ENCODE data around the gene ZMIZ1. TPM values are rescaled to one million over a fixed set of nuclear protein-coding genes. Genes with fewer than 3 reads are reported as not detected.
A peak's percentile ranks its signal among the peaks of the same experiment; 100 is the strongest.

ZMIZ1 gene
- total RNA-seq, 1 experiment from 2014 or later: 22.4 TPM

DNA sequence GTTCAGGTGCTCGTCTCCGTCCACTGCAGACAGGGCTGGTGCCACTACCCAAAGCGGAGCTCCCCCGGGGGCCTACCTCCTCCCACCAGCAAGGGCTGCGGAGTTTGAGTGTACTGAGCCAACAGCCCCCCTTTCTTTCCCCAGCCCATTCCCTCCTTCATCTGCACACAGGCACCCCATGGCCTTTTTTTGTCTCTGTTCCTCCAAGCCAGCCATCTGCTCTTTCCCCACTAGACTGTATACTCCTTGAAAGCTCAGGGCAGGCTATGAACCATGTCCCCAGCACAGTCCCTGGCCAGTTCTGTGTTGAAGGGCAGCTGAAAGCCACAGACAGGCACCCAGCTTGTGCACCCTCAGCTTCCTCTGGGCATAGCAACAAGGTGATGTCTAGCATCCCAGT, 99.4 kb downstream of the ZMIZ1 start:
- peaks cover 85% of the 10 kb centered on the region for H3K36me3 ChIP-seq
- H3K4me3 ChIP-seq: no peak overlapping the region
- no peaks in the 10 kb centered on the region for H3K9me3 ChIP-seq
- no peaks in the 10 kb centered on the region for H3K27me3 ChIP-seq
- DNase-seq: no peak

DNA sequence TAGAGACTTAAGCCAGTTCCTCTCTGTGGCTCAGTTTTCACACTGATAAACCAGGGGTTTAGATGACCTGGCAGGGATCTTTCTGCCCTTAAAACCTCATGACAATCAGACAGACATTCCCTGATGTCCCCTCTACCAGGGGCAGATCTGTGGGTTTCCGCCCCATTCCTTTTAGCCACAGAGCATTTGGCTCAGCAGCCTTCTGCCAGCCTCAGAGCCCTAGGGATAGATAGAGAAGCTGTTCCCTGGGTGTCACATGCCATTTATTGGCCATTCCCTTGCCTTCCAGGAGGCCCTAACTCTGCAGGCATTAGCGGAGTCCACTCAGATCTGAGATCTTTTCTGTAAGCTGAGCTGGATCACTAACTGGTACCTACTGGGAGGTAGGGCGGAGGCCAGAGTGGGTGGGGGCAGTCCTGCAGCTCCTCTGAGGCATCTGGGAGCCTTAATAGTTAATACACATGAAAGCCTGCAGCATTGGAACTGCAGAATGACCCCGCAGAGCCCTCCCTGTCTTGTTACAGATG, 101.5 kb downstream of the ZMIZ1 start:
- H3K9me3 ChIP-seq: no peaks in the 10 kb centered on the region
- H3K4me3 ChIP-seq: no peak overlapping the region
- no peak for DNase-seq
- H3K36me3 ChIP-seq: peaks cover 83% of the 10 kb centered on the region
- no peaks in the 10 kb centered on the region for H3K27me3 ChIP-seq

DNA sequence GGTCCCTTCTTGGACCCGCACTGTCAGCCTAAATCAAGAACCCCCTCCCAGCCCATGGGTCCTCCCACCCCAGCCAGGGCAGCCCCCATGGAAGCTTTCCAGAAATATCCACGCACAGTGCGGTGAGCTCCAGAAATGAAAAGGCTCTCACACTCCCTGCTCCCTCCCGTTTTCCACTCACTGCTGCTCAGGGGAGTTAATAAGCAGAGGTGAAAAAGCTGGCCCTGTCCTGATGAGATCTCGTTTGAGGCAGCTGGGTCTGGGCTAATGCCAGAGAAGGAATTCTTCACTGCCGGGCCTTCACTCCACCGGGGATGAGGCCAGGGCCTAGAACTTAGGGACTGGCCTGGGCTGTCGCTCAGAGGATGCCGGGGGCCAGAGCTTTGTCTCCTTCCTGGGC, 102.2 kb downstream of the ZMIZ1 start:
- peaks cover 80% of the 10 kb centered on the region for H3K36me3 ChIP-seq
- no peaks in the 10 kb centered on the region for H3K27me3 ChIP-seq
- H3K9me3 ChIP-seq: no peaks in the 10 kb centered on the region
- no peak overlapping the region for H3K4me3 ChIP-seq
- DNase-seq: no peak

DNA sequence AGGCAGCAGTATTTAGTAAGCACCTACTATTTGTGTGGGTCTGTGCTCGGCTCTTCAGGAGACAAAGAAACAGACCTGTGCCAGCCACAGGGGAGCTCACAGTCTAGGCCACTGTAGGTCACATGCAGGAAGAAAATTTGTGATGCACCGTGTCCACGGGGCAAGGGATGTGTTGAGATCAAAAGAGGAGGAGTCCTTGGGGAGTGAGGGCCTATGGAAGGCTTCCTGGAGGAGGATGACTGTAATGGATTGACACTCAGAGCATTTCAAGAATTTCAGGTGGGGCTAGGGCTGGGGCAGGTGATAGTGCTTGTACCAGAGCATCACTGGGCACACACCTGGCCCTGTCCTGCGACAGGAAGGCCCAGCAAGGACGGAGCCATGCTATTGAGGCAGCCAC, 102.7 kb downstream of the ZMIZ1 start:
- no peak for DNase-seq
- H3K4me3 ChIP-seq: no peak overlapping the region
- no peaks in the 10 kb centered on the region for H3K27me3 ChIP-seq
- peaks cover 80% of the 10 kb centered on the region for H3K36me3 ChIP-seq
- no peaks in the 10 kb centered on the region for H3K9me3 ChIP-seq

DNA sequence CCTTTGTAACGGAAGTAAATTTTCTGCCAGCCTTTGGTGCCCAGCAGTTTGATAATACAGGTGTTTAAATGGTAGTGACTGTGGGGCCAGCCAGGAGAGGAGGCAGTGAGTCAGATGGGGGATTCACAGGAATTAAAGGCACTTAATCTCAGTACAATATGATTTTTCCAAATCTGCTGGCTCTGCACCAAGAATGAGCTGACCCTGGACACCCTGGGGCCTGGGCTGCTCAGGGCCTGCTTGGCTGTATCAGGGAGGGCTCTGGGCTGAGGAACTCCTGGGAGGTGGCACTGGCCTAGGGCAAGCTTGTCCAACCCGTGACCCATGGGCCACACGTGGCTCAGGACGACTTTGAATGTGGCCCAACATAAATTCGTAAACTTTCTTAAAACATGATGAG, 104.1 kb downstream of the ZMIZ1 start:
- H3K36me3 ChIP-seq: peaks cover 76% of the 10 kb centered on the region
- DNase-seq: no peak
- H3K4me3 ChIP-seq: no peak overlapping the region
- H3K27me3 ChIP-seq: no peaks in the 10 kb centered on the region
- H3K9me3 ChIP-seq: no peaks in the 10 kb centered on the region

DNA sequence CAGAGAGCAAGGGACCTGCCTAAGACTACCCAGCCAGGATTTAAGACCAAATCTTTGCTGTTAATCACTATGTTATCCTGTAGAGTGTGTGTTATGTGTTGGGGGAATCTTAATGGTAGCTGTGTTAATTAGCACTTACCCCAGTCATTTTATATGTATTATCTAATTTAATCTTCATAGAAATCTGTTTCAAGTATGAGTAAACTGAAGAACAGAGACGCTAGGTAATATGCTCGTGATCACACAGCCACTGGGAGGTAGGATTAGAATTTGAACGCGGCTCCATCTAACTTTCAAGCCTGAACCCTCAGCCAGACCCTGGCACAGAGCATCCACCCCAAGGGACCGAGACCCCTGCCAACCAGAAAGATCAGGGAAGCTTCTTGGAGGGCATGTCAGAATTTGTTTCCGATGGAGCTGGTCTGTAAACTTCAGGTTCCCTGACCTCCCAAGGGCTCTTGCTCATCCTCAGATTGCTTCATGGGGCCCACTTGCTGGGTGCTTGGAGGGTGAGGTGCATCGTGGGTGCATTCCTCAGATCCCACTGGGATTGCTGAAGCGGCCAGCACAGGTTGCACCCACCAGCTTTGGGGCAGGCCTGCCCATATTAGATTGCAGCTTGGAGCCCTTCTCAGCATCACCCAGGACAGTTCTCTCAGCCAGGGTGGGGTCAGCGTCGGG, 105.0 kb downstream of the ZMIZ1 start:
- Histone ChIP-seq H3K9me3 (no peaks in the 10 kb centered on the region), H3K36me3 (peaks cover 74% of the 10 kb centered on the region), H3K27me3 (no peaks in the 10 kb centered on the region), H3K4me3 (no peak overlapping the region)
- DNase-seq: no peak

DNA sequence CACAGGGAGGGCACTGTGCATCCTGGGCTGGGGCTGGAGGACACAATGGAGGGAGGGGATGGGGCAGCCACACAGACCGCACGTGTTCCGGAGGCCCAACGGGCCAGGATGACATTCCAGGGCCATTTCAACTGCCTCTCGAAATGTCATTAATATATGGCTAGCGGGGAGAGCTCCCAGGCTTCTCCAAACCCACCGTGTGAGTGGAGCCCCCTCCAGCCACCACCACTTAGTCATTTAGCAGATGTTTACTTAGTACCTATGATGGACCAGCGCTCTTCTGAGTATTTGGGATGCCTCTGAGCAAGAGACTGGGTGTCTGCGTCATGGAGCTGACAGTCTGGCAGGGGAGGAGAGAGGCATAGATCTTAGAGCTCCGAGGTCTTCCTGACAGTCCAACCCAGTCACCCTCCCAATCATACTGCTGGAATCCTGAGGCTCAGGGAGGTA, 107.3 kb downstream of the ZMIZ1 start:
- peak; percentile 54 for DNase-seq
- Histone ChIP-seq H3K36me3 (peaks cover 75% of the 10 kb centered on the region), H3K9me3 (no peaks in the 10 kb centered on the region), H3K27me3 (no peaks in the 10 kb centered on the region), H3K4me3 (no peak overlapping the region)

DNA sequence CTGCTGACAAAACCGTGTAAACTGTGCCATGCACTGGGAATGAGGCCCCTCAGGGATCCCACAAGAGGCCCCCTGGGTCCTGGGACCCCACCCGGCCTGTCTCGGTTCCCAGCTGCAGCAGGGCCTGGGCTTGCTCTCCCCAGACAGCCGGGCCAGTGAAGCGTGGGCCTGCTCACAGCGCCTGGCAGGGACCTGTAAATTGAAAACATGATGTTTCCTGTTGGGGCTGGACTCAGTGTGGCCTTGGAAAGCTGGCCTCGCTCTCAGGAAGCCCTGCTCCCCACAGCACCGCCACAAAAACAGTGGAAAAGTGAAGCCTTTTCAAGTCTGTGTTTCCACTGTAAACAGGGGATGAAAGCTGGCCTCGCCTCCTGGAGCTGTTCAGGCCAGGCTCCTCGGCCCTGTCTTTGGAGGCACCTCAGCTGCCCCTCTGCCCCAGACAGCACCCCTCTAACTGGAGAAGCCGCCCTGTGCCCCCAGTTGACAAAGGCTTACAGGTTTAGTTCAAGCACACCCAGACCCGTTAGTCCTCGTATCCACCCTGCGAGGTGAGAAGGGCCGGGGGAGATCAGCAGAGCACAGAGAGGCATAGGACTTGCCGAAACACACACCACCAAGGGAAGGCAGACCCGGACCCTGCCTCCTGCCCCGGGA, 108.3 kb downstream of the ZMIZ1 start:
- H3K4me3 ChIP-seq: no peak overlapping the region
- H3K9me3 ChIP-seq: no peaks in the 10 kb centered on the region
- H3K36me3 ChIP-seq: peaks cover 71% of the 10 kb centered on the region
- H3K27me3 ChIP-seq: no peaks in the 10 kb centered on the region
- no peak for DNase-seq

DNA sequence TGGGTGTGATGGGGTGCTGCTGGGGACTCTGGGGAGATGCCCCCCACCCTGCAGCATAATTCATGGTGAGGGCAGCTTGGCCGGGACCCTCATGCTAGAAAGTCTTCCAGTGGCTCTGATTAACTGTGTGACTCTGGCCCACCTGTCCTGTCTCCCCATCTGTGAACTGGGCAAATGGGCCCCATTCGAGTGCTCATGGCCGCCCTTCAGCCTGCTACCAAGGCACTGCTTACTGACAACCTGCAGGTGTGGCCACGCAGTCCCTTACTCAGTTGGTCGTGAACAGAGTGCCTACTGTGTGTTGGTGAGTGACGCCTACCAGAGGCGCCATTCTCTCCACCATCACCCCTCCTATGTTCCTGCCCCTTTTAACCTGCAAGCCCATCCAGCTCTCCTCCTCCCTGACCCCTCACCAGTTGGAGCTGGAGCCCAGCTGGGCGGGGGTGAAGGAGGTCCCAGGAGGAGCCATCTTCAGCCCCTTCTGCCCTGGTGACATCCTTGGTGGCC, 109.4 kb downstream of the ZMIZ1 start:
- no peak for DNase-seq
- Histone ChIP-seq H3K4me3 (no peak overlapping the region), H3K27me3 (no peaks in the 10 kb centered on the region), H3K9me3 (no peaks in the 10 kb centered on the region), H3K36me3 (peaks cover 76% of the 10 kb centered on the region)

DNA sequence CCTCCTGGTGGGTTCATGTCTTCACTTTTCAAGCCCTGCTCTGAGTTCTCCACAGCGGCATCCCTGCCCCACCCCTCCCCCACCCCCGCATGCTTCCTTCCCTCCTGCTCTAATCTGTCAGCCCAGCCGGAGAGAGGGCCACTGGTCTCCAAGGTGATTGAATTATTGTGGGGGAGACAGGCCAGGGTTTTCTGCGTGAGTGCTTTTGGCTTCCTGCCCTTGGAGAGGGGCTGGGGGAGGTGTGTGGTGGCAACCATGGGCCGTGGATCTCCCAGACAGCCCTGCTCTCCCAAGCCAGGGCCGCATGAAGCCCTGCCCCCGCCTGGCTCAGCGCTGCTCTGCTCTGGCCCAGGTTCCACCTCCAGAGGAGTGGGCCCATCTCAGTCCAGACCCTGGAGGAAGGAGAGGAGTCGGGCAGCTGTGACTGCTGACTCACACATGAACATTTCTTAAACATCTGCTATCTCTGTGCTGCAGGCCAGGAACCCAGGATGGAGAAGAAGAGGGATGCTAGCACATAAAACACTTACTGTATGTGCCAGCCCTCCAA, 109.9 kb downstream of the ZMIZ1 start:
- no peak overlapping the region for H3K4me3 ChIP-seq
- H3K36me3 ChIP-seq: peaks cover 76% of the 10 kb centered on the region
- H3K27me3 ChIP-seq: no peaks in the 10 kb centered on the region
- peak; percentile 91 for DNase-seq
- no peaks in the 10 kb centered on the region for H3K9me3 ChIP-seq

DNA sequence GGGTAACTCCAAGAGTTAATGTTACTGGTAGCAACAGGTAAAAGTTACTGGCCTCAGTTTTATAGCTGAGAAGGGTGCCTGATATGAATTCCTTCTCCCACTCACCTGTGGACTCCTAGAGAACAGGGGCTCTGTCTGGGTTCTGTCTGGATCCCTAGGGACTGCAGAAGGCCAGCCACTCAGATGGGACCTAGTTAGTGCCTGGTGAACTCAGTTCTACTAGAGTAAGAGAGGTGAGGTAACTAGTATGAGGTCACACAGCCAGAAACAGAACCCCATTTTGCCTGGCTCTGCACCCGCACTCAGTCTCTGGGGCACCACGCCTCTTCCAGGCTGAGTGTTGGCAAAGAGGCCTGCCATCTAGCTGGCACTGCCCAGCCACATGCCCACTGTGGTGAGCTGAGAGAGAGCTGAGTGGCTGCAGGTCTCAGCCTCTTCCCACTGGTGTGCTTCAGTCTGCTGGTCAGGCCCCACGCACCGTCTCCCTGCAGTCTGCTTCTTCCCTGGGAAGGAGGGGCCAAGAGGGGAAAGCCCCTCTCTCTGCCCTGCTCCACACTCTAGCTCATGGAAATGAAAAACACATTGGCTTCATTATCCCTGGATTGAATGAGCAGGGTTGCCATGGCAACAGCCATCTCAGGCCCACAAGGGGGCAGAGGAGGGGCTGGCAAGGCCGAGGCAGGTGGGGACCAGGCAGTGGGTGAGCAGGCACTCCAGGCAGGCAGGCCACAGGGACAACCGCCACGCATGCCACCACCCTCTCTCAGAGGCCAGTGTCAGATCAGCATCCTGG, 110.6 kb downstream of the ZMIZ1 start:
- no peak overlapping the region for H3K4me3 ChIP-seq
- no peaks in the 10 kb centered on the region for H3K27me3 ChIP-seq
- no peaks in the 10 kb centered on the region for H3K9me3 ChIP-seq
- no peak for DNase-seq
- peaks cover 75% of the 10 kb centered on the region for H3K36me3 ChIP-seq

DNA sequence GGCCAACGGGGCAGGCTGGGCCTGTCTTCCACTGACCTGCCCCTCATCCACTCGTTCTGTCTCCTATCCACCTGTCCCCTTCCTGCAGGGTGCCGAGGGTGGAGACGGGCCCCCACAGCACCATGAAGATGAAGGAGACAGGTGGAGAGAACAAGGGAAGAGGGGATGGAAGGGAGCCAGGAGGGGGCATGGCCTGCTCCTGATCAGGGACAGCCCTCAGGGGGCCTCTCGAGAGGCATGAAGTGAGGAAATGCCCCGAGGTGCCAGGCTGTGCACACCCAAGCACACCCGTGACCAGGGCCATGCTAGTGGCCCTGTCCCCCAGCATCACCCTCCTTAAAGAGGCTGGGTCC, 111.2 kb downstream of the ZMIZ1 start:
- H3K4me3 ChIP-seq: no peak overlapping the region
- H3K27me3 ChIP-seq: no peaks in the 10 kb centered on the region
- H3K36me3 ChIP-seq: peaks cover 75% of the 10 kb centered on the region
- no peaks in the 10 kb centered on the region for H3K9me3 ChIP-seq
- DNase-seq: no peak

DNA sequence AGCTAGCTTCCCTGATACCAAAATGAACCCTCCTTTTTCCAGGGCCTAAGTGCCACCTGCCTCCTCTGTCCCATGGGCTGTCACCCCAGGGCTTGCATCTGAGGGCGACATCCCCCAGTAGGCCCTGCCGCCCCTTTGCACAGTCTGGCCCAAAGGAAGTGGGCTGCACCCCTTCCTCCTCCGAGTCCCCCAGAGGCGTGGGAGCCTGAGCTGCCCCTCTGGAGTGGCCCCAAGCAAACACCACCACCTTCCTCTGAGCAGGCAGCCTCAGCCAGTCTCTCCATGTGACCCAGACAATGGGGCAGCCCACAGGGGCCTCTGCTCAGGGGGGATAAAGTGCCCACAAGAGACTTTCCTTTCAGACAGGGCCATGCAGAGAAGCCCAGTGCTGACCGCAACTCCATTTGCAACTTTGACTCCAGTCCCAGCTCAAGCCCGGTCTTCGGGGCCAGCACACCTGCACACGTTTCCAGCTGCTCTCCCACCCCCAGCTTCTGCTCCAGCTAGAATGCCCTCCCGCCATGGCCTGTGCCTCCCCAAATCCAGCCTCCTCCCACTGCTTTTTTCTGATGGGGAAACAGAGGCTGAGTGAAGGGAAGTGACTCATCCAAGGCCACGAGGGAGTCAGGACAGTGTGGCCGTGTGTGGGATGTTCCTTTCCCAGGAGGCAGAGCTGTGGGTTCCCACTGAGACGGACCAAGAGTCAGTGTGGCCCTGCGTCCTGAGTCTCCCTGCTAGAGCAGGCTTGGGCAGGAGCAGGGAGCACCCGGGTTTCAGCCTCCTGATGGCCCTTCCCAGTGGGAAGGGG, 111.9 kb downstream of the ZMIZ1 start:
- Histone ChIP-seq H3K9me3 (no peaks in the 10 kb centered on the region), H3K36me3 (peaks cover 75% of the 10 kb centered on the region), H3K27me3 (no peaks in the 10 kb centered on the region), H3K4me3 (no peak overlapping the region)
- DNase-seq: no peak

DNA sequence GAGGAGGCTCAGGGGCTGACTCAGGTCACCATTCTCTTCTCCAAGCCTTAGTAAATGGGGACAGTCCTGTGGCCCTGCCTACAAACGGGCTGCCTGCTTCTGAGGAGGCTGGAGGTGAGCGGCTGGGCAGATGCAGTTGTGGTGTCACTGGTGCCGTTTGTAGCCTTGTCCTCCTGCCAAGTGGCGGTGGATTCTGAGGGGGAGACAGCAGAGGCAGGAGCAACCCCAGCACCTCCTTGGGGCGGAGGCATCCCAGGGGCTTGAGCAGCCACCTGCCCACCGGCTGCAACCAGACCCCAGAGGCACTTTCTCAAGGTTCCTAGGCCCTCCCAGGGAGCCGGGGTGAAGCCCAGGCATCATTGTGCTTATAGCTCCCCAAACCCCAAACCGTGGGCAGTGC, 112.5 kb downstream of the ZMIZ1 start:
- no peak for DNase-seq
- Histone ChIP-seq H3K27me3 (no peaks in the 10 kb centered on the region), H3K36me3 (peaks cover 77% of the 10 kb centered on the region), H3K4me3 (no peak overlapping the region), H3K9me3 (no peaks in the 10 kb centered on the region)

DNA sequence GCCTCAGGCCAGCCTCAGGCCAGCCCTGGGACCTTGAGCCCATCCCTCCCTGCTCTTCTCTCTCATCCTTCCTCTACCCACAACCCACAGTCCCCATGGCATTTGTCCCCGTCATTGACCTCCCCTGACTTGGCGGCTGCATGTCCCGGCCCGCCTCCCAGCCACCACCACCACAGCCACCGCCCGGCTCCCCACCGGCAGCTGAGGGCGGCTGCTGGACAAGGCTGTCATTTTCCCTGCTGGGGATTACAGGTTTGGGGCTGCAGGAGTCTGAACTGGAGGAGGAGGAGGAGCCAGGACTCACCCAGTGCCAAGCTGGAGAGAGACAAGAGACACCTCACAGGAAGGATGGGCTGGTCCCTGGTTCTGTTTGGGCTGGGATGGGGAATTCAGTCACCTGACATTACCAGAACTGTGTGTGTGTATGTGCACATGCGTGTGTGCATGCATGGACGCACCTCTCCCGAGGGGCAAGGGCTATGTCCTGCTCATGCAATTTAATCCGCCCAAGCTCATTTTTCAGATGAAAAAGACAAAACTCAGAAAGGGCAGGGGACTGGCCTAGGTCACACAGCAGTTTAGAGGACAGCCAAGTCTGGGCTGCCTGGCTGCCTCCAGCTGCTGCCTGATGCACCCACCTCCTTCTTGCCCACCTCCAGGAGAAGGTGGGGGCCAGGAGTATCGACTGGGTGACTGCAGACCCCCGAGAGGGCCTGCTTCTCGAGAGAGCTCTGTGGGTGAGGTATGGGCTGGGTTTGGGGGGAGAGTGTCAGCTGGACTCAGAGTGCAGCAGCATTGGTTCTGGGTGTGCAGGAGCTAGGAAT, 113.1 kb downstream of the ZMIZ1 start:
- H3K9me3 ChIP-seq: no peaks in the 10 kb centered on the region
- no peak overlapping the region for H3K4me3 ChIP-seq
- no peak for DNase-seq
- H3K27me3 ChIP-seq: no peaks in the 10 kb centered on the region
- H3K36me3 ChIP-seq: peaks cover 77% of the 10 kb centered on the region
